GM12801 (cell line): ENCODE results near the gene ACKR3.

ENCODE experiments used
- TF ChIP-seq, protein P1 (sequence below): IDR thresholded peaks from one replicate; pipeline ENCODE4 v1.5.1; 2011; ENCODE audit warnings: control low read depth; ENCODE audit not compliant: insufficient read length; ENCODE audit errors: extremely low read depth

ACKR3 gene

DNA sequence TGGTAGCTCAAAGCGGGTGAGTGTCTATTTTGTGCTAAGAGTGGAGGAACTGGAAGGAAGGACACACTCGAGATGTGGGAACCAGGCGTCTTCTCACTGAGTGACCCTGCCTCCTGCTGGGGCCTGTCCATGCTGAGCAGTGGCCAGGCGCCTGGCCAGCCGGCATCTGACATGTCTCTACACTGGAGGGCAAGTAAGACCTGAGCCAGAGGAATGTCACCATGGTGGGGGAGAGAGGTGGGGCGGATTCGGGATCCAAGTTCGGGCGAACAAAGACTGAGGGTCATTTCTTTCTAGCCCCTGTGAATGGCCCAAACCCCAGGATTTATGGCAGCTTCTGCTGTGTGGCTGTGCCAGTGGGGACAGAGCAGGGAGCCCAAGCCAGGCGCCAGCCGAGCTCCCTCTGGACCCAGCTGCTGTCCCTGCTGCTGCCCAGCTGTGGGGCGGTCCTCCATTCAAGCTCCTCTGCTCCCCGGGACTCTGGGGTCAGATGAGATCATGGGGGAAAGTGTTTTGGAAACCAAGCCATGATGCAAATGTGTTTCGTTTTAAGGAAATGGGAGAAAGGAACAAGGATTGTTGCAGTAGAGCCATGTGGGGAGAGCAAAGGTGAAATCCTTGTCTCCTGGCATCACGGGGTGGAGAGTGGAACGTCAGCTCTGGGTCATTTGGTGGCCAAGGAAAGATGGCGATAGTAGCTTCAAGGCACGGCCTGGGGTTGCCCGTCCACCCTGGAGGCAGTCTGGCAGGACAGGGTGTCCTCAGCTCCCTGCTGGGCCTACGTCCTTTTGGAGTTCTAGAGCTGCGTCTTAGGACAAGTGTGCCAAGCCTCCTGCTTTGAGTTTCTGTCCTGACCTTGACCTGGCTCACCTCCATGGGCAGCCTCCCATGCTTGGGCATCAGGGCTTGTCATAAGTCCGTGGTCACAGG lies 8.1 kb downstream of the ACKR3 start:
- TF ChIP-seq, protein P1, sequence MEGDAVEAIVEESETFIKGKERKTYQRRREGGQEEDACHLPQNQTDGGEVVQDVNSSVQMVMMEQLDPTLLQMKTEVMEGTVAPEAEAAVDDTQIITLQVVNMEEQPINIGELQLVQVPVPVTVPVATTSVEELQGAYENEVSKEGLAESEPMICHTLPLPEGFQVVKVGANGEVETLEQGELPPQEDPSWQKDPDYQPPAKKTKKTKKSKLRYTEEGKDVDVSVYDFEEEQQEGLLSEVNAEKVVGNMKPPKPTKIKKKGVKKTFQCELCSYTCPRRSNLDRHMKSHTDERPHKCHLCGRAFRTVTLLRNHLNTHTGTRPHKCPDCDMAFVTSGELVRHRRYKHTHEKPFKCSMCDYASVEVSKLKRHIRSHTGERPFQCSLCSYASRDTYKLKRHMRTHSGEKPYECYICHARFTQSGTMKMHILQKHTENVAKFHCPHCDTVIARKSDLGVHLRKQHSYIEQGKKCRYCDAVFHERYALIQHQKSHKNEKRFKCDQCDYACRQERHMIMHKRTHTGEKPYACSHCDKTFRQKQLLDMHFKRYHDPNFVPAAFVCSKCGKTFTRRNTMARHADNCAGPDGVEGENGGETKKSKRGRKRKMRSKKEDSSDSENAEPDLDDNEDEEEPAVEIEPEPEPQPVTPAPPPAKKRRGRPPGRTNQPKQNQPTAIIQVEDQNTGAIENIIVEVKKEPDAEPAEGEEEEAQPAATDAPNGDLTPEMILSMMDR = no peak

DNA sequence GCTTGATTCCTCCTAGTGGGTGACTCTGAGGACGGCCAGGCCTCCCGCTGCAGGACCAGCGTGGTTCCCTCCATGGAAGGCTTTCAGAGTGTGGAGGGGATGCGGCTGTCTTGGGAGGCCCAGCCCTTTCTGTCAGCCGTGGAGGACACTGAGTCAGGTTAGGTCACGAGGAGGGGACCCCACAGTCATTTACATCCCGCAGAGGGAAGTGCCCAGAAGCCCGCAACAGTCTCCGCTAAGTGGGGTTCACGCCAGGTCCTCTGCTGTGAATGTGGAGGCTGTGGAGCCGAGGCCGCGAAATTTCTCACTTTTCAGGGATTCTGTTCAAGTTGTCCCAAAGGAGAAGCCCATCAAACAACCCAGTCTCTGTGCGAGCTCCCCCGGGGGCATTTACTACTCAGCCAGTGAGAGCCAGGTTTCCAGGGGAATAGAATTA lies 8.8 kb downstream of the ACKR3 start:
- TF ChIP-seq, protein P1 = no peak

DNA sequence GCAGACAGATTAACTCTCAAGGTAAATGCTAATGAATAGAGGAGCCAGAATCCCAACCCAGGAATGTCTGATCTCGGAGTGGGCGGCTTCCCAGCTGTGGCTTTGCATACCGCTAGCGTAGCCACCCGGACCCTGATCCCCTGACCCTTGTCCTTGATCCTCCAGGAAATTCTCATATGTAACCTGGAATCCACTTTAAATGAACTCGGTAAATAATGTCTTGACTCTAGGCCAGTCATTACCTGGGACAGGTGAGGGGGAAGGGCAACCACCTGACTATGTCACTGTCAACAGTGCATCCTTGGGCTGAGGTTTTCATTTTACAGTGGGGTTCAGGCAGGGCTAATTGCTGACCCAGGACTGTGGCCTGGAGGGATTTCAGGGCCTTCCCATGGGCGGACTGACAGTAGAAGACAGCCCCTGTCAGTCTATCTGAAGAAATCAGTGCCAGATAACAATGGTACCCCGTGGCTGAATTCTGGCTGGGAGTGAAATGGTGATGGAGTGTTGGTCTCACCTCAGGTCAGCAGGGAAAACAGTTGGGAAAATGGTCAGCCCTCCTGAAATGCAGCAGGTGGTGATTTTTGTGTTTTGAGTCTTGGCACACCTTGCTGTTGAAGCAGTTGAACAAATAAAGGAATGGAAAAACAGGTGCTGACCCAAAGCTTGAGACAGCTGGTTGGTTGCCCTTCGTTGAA lies 9.6 kb downstream of the ACKR3 start:
- TF ChIP-seq, protein P1 = no peak

DNA sequence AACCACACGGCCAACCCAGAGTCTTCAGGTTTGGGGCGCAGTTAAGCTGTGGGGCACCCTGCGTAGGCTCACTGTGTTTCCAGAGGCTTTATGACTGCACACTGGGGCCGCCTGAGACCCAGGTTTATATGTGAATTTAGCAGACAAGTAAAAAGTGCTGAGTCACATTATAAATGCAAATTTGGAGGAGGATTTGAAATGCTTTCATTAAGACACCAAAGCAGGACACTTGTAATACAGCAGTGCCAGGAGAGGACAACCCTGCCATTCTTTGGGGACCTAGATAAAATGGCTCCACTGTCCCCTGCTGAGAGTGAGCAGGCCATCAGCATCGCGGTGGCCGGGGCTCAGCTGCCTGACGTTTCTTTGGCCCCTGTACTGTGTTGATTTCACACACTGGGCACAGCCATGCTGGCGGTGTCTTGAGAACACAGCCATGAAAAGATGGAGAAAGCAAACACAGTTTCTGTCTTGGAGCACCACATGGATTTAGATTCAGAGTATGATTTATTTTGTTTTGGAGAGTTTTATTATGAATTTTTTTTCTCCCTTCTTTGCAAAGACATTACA lies 10.2 kb downstream of the ACKR3 start:
- TF ChIP-seq, protein P1 = no peak

DNA sequence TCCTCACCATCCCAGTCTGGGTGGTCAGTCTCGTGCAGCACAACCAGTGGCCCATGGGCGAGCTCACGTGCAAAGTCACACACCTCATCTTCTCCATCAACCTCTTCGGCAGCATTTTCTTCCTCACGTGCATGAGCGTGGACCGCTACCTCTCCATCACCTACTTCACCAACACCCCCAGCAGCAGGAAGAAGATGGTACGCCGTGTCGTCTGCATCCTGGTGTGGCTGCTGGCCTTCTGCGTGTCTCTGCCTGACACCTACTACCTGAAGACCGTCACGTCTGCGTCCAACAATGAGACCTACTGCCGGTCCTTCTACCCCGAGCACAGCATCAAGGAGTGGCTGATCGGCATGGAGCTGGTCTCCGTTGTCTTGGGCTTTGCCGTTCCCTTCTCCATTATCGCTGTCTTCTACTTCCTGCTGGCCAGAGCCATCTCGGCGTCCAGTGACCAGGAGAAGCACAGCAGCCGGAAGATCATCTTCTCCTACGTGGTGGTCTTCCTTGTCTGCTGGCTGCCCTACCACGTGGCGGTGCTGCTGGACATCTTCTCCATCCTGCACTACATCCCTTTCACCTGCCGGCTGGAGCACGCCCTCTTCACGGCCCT lies 11.2 kb downstream of the ACKR3 start:
- TF ChIP-seq, protein P1 = no peak

DNA sequence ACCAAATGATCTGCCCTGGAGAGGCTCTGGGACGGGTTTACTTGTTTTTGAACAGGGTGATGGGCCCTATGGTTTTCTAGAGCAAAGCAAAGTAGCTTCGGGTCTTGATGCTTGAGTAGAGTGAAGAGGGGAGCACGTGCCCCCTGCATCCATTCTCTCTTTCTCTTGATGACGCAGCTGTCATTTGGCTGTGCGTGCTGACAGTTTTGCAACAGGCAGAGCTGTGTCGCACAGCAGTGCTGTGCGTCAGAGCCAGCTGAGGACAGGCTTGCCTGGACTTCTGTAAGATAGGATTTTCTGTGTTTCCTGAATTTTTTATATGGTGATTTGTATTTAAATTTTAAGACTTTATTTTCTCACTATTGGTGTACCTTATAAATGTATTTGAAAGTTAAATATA lies 11.9 kb downstream of the ACKR3 start:
- TF ChIP-seq, protein P1 = no peak

DNA sequence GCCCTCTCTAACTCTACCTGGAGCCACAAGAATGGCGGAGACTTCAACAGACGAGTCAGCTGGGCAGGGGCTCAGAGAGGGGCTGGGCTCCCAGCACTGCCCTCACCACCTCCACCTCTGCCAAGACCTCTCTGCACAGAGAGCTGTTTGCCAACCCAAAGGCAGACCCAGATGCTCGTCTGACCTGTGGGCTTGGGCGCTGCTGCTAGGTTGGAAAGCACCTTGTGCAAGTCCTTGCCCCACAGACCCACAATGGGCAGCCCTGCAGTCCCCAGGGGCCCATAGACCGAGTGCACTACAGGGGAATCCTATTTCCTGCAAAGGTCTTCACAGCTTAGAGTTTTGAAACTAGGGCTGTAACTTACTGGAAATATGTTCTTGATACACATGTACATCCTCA lies 13.3 kb downstream of the ACKR3 start:
- TF ChIP-seq, protein P1 = no peak
